NB4 (cell line): ENCODE data around the gene ABHD14A.

Experiments used
- DNase-seq: peaks from one replicate; pipeline ENCODE4 v3.0.0; 2010; ENCODE audit warnings: low read depth
- H3K4me3 ChIP-seq: one replicate; pipeline ENCODE4 v1.5.1; 2011; ENCODE audit warnings: mild to moderate bottlenecking, low read depth, low read length, moderate library complexity
- CTCF ChIP-seq: IDR thresholded peaks from one replicate; pipeline ENCODE4 v1.5.1; 2012; ENCODE audit warnings: low read depth, low read length
- MAX ChIP-seq: IDR thresholded peaks from 2 replicates; pipeline ENCODE4 v1.6.1; 2011; ENCODE audit warnings: low read depth, low read length
- MYC ChIP-seq: IDR thresholded peaks from 2 replicates; pipeline ENCODE4 v1.6.1; 2011; ENCODE audit warnings: low read depth, low read length
- POLR2A ChIP-seq: IDR thresholded peaks from 2 replicates; pipeline ENCODE4 v1.6.1; 2011; ENCODE audit warnings: mild to moderate bottlenecking; ENCODE audit not compliant: insufficient read length; ENCODE audit errors: extremely low read depth

The ABHD14A gene

GRCh38 chr3:51983578-51984268 is 8.9 kb downstream of the ABHD14A start:
- peak overlapping the region; percentile 80 for H3K4me3 ChIP-seq
- DNase-seq = no peak
- TF ChIP-seq MYC = no peak
- TF ChIP-seq CTCF = no peak
- no peak for TF ChIP-seq MAX
- no peak for TF ChIP-seq POLR2A

- no peak for TF ChIP-seq POLR2A
- TF ChIP-seq MYC = no peak
- no peak for TF ChIP-seq CTCF
- no peak for TF ChIP-seq MAX
- no peak for DNase-seq
- peak overlapping the region; percentile 80 for H3K4me3 ChIP-seq
Measured at GRCh38 chr3:51984269-51984647, 9.4 kb downstream of the ABHD14A start.

- DNase-seq = no peak
Measured at GRCh38 chr3:51985063-51985462, 10.2 kb downstream of the ABHD14A start.

GRCh38 chr3:51986010-51986947 is 11.4 kb downstream of the ABHD14A start:
- no peak overlapping the region for H3K4me3 ChIP-seq
- no peak for DNase-seq
- TF ChIP-seq MYC (no peak), MAX (no peak), POLR2A (no peak), CTCF (no peak)

More at GRCh38 chr3:51985063-51985462, 10.2 kb downstream of the ABHD14A start:
- H3K4me3 ChIP-seq = no peak overlapping the region
- TF ChIP-seq CTCF (no peak), MYC (no peak), POLR2A (no peak), MAX (no peak)

GRCh38 chr3:51987568-51987967 is 12.7 kb downstream of the ABHD14A start:
- H3K4me3 ChIP-seq = no peak overlapping the region
- no peak for TF ChIP-seq CTCF
- no peak for DNase-seq
